ENCODE data around the gene MAT2B. TPM values are rescaled to one million over a fixed set of nuclear protein-coding genes. Genes with fewer than 3 reads are reported as not detected.

Gene MAT2B
- total RNA-seq, 1 donor from 2014 or later, result 56.4 TPM

DNA sequence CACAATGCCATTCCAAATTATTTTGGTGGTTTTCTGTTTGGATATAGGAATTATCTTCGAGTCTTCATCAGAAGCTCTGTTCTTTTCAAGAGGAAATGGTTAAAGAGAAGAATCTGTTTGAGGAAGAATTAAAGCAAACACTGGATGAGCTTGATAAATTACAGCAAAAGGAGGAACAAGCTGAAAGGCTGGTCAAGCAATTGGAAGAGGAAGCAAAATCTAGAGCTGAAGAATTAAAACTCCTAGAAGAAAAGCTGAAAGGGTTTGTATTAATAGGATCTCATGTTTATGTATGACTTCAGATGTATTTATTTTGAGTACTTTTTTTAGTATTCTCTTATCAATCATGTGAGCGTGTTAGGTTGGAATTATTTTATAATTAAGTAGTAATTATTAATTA, 30.0 kb upstream of the MAT2B start:
- Mint-ChIP-seq H3K9me3 (no peaks in the 10 kb centered on the region), H3K36me3 (peaks cover 18% of the 10 kb centered on the region), H3K4me1 (ENCODE audit: unreplicated experiment) (no peaks in the 10 kb centered on the region), H3K4me3 (no peak overlapping the region), H3K27ac (no peak overlapping the region), H3K27me3 (no peaks in the 10 kb centered on the region)
- no peak for DNase-seq (ENCODE audit: extremely low spot score, unreplicated experiment)
- no peak for TF ChIP-seq CTCF (conservative IDR thresholded peaks at IDR 0.05)

DNA sequence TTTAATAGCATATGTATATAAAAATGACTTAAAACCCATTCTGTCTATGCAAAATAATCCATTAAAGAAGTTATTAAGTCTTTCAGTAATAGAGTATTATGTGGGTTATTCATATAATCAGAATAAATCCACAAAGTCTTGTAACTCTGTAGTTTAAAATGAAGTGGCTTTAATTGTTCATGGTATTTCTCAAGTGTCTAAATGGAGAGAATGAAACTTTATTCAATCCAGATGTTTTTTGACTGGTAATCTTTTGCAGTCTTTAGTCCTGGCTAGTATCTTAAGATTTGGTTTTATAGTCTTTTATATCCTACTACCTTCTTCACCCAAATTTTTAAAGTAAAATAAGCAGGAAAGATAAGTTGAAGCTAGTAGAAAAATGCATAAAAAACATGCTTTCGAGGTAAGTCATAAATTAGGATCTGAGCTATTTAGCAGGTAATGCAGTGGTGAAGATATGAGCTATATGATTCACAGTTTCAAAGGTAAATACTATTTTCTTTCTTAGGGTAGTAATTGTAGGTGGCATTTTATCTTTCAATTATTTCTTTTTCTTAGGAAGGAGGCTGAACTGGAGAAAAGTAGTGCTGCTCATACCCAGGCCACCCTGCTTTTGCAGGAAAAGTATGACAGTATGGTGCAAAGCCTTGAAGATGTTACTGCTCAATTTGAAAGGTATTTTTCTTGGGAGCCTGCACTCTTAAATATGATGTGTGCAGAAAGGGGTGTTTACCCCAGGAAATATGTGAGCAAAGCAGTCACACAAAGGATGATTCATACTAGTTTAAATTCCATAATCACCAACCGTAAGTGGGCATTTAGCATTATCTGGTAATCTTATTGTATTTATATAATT, 27.1 kb upstream of the MAT2B start:
- H3K36me3 Mint-ChIP-seq, result peaks cover 14% of the 10 kb centered on the region
- H3K27me3 Mint-ChIP-seq, result no peaks in the 10 kb centered on the region
- no peak for TF ChIP-seq CTCF (conservative IDR thresholded peaks at IDR 0.05)
- H3K4me3 Mint-ChIP-seq, result no peak overlapping the region
- no peak overlapping the region for H3K27ac Mint-ChIP-seq
- H3K9me3 Mint-ChIP-seq, result no peaks in the 10 kb centered on the region
- DNase-seq (ENCODE audit: extremely low spot score, unreplicated experiment), result no peak
- H3K4me1 Mint-ChIP-seq (ENCODE audit: unreplicated experiment), result no peaks in the 10 kb centered on the region

- H3K9me3 Mint-ChIP-seq, result no peaks in the 10 kb centered on the region
- no peaks in the 10 kb centered on the region for H3K4me1 Mint-ChIP-seq (ENCODE audit: unreplicated experiment)
- no peak for TF ChIP-seq CTCF (conservative IDR thresholded peaks at IDR 0.05)
- peaks cover 14% of the 10 kb centered on the region for H3K36me3 Mint-ChIP-seq
- H3K4me3 Mint-ChIP-seq, result no peak overlapping the region
- DNase-seq (ENCODE audit: extremely low spot score, unreplicated experiment), result no peak
- no peak overlapping the region for H3K27ac Mint-ChIP-seq
- no peaks in the 10 kb centered on the region for H3K27me3 Mint-ChIP-seq
These were observed 26.5 kb upstream of the MAT2B start for GRCh38 chr5:163478982-163479271.

DNA sequence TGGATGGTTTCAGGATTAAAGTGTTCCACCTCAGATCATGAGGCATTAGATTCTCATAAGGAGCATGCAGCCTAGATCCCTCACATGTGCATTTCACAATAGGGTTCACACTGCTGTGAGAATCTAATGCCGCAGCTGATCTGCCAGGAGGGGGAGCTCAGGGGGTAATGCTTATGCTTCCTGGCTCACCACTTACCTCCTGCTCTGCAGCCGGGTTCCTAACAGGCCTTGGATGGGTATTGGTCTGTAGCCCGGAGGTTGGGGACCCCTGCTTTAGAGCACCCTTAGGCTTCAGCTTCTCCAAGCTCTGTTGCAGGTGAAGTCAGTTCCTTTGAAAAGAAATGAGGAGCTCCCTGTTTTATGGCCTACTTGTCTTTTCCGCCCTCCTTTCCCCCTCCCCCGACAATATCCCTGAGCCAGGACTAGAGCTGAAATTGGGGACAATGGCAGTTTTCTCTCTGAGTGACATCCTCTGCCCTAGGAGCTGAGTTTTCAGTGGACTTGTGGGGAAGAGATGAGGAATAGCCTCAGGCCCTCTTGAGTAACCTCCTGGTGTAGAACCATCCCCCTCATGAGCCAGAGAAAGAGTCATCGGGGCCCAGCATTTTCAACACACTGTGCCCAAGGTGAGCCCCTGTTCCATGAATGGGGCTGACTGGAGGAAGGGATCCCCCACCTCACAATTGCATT, 16.2 kb upstream of the MAT2B start:
- no peak overlapping the region for H3K27ac Mint-ChIP-seq
- H3K4me3 Mint-ChIP-seq, result no peak overlapping the region
- no peaks in the 10 kb centered on the region for H3K27me3 Mint-ChIP-seq
- H3K9me3 Mint-ChIP-seq, result no peaks in the 10 kb centered on the region
- H3K4me1 Mint-ChIP-seq (ENCODE audit: unreplicated experiment), result no peaks in the 10 kb centered on the region
- no peak for TF ChIP-seq CTCF (conservative IDR thresholded peaks at IDR 0.05)
- peaks cover 33% of the 10 kb centered on the region for H3K36me3 Mint-ChIP-seq
- no peak for DNase-seq (ENCODE audit: extremely low spot score, unreplicated experiment)

- Mint-ChIP-seq H3K36me3 (peaks cover 31% of the 10 kb centered on the region), H3K9me3 (no peaks in the 10 kb centered on the region), H3K27ac (no peak overlapping the region), H3K4me1 (ENCODE audit: unreplicated experiment) (no peaks in the 10 kb centered on the region), H3K4me3 (no peak overlapping the region), H3K27me3 (no peaks in the 10 kb centered on the region)
- no peak for DNase-seq (ENCODE audit: extremely low spot score, unreplicated experiment)
- TF ChIP-seq CTCF (conservative IDR thresholded peaks at IDR 0.05), result no peak
These were observed 15.7 kb upstream of the MAT2B start for GRCh38 chr5:163489745-163490075.
